Measurements from ENCODE around the gene NAT16. TPM values are rescaled to one million over a fixed set of nuclear protein-coding genes. Genes with fewer than 3 reads are reported as not detected.

Gene NAT16
- total and polyA plus RNA-seq, 2 of the 13 experiments (the other 11 are each of a cell fraction or from before 2014, with no cell fraction given), result 0.04 TPM; not detected in 1

DNA sequence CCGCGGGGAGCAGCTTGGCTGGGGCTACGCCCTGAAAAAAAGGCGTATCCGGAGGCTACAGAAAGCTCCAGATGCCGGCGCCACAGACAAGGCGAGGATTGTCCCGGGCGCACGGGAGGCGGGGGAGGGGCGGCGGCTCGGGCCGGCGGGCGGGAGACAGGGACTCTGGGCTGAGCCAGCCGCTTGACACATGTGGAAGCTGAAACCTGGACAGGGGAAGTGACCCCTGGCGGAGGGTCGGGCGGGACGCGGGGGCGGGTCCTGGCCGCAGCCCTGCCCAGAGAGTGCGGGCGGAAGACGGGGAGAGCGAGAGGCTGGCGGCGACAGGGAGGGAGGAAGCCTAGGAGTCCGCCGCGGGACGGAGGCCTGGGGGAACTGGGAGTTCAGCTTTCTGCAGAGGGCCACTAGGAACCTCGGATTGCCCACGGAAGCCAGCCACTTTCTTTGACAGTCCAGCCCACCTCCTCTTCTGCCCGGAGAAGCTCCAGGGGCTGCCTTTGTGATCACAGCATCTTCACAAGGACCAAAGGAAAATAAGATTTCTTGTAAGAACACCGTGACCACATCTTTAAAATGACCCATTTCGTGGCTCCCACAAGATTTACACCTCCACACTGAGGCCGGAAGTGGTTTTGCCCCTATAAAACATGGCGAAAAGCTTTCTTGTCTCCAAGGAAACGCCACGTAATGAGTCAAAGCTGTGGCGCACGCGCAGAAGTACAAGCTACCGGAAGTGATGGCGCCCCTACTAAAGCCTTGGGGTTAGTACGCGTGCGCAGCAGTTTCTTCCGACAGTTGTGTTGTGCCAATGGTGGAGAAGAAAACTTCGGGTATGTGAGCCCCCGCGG lies 37.5 kb upstream of the NAT16 start, which contains the start of the genes PLOD3 and ZNHIT1 (continued):
- TF ChIP-seq, protein P1, sequence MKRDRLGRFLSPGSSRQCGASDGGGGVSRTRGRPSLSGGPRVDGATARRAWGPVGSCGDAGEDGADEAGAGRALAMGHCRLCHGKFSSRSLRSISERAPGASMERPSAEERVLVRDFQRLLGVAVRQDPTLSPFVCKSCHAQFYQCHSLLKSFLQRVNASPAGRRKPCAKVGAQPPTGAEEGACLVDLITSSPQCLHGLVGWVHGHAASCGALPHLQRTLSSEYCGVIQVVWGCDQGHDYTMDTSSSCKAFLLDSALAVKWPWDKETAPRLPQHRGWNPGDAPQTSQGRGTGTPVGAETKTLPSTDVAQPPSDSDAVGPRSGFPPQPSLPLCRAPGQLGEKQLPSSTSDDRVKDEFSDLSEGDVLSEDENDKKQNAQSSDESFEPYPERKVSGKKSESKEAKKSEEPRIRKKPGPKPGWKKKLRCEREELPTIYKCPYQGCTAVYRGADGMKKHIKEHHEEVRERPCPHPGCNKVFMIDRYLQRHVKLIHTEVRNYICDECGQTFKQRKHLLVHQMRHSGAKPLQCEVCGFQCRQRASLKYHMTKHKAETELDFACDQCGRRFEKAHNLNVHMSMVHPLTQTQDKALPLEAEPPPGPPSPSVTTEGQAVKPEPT (CRISPR knock-in tag; IDR thresholded peaks at IDR 0.05; ENCODE audit: low read depth), result no peak
- TF ChIP-seq CREM (IDR thresholded peaks at IDR 0.05), result peak; percentile 92
- no peak for TF ChIP-seq CREM (CRISPR knock-in tag; IDR thresholded peaks at IDR 0.05)
- TF ChIP-seq ZNF773 (CRISPR knock-in tag; IDR thresholded peaks at IDR 0.05; ENCODE audit: borderline replicate concordance), result 0 out of 2 replicates have a peak, but pooled peaks have one; percentile 52
- no peak for TF ChIP-seq CCAR2 (optimal IDR thresholded peaks at IDR 0.05; ENCODE audit: low read depth, low read length)
- no peak; the same call in 1 of the 2 replicates for TF ChIP-seq NCOA2 (CRISPR knock-in tag; IDR thresholded peaks at IDR 0.05)
- no peak for TF ChIP-seq ZFP62 (CRISPR knock-in tag; IDR thresholded peaks at IDR 0.05)
- peak; percentile 91 for TF ChIP-seq MYC (CRISPR knock-in tag; IDR thresholded peaks at IDR 0.05; ENCODE audit: borderline replicate concordance)
- no peak; the same call in 1 of the 2 replicates for TF ChIP-seq ISL2 (CRISPR knock-in tag; IDR thresholded peaks at IDR 0.05)
- TF ChIP-seq, protein P2, sequence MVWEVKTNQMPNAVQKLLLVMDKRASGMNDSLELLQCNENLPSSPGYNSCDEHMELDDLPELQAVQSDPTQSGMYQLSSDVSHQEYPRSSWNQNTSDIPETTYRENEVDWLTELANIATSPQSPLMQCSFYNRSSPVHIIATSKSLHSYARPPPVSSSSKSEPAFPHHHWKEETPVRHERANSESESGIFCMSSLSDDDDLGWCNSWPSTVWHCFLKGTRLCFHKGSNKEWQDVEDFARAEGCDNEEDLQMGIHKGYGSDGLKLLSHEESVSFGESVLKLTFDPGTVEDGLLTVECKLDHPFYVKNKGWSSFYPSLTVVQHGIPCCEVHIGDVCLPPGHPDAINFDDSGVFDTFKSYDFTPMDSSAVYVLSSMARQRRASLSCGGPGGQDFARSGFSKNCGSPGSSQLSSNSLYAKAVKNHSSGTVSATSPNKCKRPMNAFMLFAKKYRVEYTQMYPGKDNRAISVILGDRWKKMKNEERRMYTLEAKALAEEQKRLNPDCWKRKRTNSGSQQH (CRISPR knock-in tag; IDR thresholded peaks at IDR 0.05; ENCODE audit: low read depth), result no peak
- no peak for TF ChIP-seq ZZZ3 (CRISPR knock-in tag; IDR thresholded peaks at IDR 0.05; ENCODE audit: borderline replicate concordance)
- TF ChIP-seq MAX (IDR thresholded peaks at IDR 0.05), result peak; percentile 77
- no peak for TF ChIP-seq NKX3-1 (CRISPR knock-in tag; IDR thresholded peaks at IDR 0.05)
- TF ChIP-seq, protein P3, sequence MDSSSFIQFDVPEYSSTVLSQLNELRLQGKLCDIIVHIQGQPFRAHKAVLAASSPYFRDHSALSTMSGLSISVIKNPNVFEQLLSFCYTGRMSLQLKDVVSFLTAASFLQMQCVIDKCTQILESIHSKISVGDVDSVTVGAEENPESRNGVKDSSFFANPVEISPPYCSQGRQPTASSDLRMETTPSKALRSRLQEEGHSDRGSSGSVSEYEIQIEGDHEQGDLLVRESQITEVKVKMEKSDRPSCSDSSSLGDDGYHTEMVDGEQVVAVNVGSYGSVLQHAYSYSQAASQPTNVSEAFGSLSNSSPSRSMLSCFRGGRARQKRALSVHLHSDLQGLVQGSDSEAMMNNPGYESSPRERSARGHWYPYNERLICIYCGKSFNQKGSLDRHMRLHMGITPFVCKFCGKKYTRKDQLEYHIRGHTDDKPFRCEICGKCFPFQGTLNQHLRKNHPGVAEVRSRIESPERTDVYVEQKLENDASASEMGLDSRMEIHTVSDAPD (CRISPR knock-in tag; IDR thresholded peaks at IDR 0.05), result 0 out of 2 replicates have a peak, but pooled peaks have one; percentile 19
- no peak for TF ChIP-seq TOPORS (CRISPR knock-in tag; IDR thresholded peaks at IDR 0.05)
- TF ChIP-seq ZBTB8A (CRISPR knock-in tag; IDR thresholded peaks at IDR 0.05; ENCODE audit: borderline replicate concordance, low read depth), result no peak
- no peak for TF ChIP-seq MTA3 (CRISPR knock-in tag; IDR thresholded peaks at IDR 0.05)
- TF ChIP-seq ZNF256 (CRISPR knock-in tag; conservative IDR thresholded peaks at IDR 0.05), result 0 out of 2 replicates have a peak, but pooled peaks have one; percentile 20
- TF ChIP-seq, protein P4, sequence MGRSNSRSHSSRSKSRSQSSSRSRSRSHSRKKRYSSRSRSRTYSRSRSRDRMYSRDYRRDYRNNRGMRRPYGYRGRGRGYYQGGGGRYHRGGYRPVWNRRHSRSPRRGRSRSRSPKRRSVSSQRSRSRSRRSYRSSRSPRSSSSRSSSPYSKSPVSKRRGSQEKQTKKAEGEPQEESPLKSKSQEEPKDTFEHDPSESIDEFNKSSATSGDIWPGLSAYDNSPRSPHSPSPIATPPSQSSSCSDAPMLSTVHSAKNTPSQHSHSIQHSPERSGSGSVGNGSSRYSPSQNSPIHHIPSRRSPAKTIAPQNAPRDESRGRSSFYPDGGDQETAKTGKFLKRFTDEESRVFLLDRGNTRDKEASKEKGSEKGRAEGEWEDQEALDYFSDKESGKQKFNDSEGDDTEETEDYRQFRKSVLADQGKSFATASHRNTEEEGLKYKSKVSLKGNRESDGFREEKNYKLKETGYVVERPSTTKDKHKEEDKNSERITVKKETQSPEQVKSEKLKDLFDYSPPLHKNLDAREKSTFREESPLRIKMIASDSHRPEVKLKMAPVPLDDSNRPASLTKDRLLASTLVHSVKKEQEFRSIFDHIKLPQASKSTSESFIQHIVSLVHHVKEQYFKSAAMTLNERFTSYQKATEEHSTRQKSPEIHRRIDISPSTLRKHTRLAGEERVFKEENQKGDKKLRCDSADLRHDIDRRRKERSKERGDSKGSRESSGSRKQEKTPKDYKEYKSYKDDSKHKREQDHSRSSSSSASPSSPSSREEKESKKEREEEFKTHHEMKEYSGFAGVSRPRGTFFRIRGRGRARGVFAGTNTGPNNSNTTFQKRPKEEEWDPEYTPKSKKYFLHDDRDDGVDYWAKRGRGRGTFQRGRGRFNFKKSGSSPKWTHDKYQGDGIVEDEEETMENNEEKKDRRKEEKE (IDR thresholded peaks at IDR 0.05), result no peak
- TF ChIP-seq GLMP (CRISPR knock-in tag; IDR thresholded peaks at IDR 0.05; ENCODE audit: borderline replicate concordance), result no peak
- no peak for TF ChIP-seq NFIB (CRISPR knock-in tag; IDR thresholded peaks at IDR 0.05; ENCODE audit: borderline replicate concordance)
